ENCODE measurements around the gene SECTM1. TPM values are rescaled to one million over a fixed set of nuclear protein-coding genes. Genes with fewer than 3 reads are reported as not detected.

Gene SECTM1
- total and polyA plus RNA-seq, 9 of the 15 experiments (the other 6 are each of a cell fraction or from before 2014, with no cell fraction given): 0.11 to 0.46 (median 0.18) TPM; not detected in 6

DNA sequence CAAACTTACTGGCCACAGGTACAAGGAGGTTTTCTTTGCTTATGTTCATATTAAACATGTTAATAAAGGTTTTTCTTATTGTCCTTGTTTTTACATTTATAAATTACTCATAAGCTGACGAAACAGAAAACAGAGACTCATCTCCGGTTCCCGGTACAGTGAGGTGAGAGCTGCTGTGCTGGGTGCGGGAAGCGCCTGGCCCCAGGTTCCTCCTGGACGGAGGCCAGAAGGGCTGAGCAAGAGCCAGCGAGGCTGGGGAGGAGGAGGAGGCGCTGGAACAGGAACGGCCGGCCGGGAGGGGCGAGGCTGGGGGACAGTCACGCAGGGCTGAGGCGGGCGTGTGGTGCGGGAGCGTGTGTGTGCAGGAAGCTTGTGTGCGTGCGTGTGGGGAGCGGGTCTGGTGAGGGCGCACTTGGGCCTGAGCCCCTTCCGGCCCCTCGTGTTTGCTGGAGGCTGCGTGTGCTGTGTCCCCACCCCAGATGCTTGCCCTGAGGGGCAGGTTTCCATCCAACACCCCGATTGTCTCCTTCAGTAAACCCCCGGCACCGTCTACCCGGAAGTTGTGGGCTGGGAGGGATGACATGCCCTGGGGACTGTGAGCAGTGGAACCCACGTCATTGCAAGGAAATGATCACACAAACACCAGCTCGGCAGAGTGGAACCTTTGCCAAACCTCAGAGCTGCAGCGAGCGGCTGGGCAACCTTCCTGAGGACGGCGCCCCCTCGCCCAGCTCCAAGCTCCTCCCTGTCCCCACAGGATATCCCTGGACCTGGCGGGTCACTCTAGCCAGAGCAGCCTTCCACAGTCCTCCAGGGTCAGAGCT lies 35.6 kb downstream of the SECTM1 start (continued):
- TF ChIP-seq CHD4 (IDR thresholded peaks at IDR 0.05; ENCODE audit: insufficient read depth, insufficient replicate concordance, low read depth, low read length, poor library complexity, severe bottlenecking): no peak
- TF ChIP-seq SAP30 (IDR thresholded peaks at IDR 0.05; ENCODE audit: borderline replicate concordance, insufficient read depth, low read depth, low read length, poor library complexity, severe bottlenecking): no peak
- TF ChIP-seq ZNF584 (CRISPR knock-in tag; IDR thresholded peaks at IDR 0.05; ENCODE audit: low read depth): 0 out of 2 replicates have a peak, but pooled peaks have one; percentile 28
- no peak for TF ChIP-seq ZNF696 (CRISPR knock-in tag; conservative IDR thresholded peaks at IDR 0.05)
- TF ChIP-seq CREM (IDR thresholded peaks at IDR 0.05; ENCODE audit: low read depth): peak; percentile 54
- TF ChIP-seq, protein P1, sequence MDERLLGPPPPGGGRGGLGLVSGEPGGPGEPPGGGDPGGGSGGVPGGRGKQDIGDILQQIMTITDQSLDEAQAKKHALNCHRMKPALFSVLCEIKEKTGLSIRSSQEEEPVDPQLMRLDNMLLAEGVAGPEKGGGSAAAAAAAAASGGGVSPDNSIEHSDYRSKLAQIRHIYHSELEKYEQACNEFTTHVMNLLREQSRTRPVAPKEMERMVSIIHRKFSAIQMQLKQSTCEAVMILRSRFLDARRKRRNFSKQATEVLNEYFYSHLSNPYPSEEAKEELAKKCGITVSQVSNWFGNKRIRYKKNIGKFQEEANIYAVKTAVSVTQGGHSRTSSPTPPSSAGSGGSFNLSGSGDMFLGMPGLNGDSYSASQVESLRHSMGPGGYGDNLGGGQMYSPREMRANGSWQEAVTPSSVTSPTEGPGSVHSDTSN (CRISPR knock-in tag; IDR thresholded peaks at IDR 0.05; ENCODE audit: low read depth): no peak
- TF ChIP-seq, protein P1 (tag; conservative IDR thresholded peaks at IDR 0.05; ENCODE audit: low read depth): no peak
- peak; percentile 40; the same call in 1 of the 2 replicates for TF ChIP-seq SMARCE1 (IDR thresholded peaks at IDR 0.05)
- TF ChIP-seq GTF2F1 (IDR thresholded peaks at IDR 0.05; ENCODE audit: low read depth, low read length): no peak
- no peak for TF ChIP-seq ZNF354B (CRISPR knock-in tag; IDR thresholded peaks at IDR 0.05)
- no peak for TF ChIP-seq SRSF9 (IDR thresholded peaks at IDR 0.05; ENCODE audit: borderline replicate concordance, low read depth, low read length)
- peak; percentile 50 for TF ChIP-seq ELF4 (CRISPR knock-in tag; IDR thresholded peaks at IDR 0.05)
- no peak for TF ChIP-seq PTRF (tag; IDR thresholded peaks at IDR 0.05)
- peak; percentile 76 for TF ChIP-seq ZNF592 (IDR thresholded peaks at IDR 0.05)
- no peak for TF ChIP-seq ZNF561 (CRISPR knock-in tag; conservative IDR thresholded peaks at IDR 0.05)
- no peak for TF ChIP-seq ETS2 (tag; IDR thresholded peaks at IDR 0.05; ENCODE audit: borderline replicate concordance, poor library complexity, severe bottlenecking)
- TF ChIP-seq ETV5 (CRISPR knock-in tag; IDR thresholded peaks at IDR 0.05; ENCODE audit: low read depth): peak; percentile 82; the same call in 1 of the 2 replicates
- no peak for TF ChIP-seq NEUROD1 (IDR thresholded peaks at IDR 0.05; ENCODE audit: borderline replicate concordance, low read depth, low read length, partially characterized antibody)
- no peak for TF ChIP-seq SNIP1 (IDR thresholded peaks at IDR 0.05; ENCODE audit: low read depth)
- TF ChIP-seq NR2F6 (CRISPR knock-in tag; IDR thresholded peaks at IDR 0.05): no peak
- TF ChIP-seq CBX1 (IDR thresholded peaks at IDR 0.05; ENCODE audit: low read depth): no peak
- TF ChIP-seq ZNF134 (CRISPR knock-in tag; conservative IDR thresholded peaks at IDR 0.05): 0 out of 2 replicates have a peak, but pooled peaks have one; percentile 34
